NCI-H69 (cell line): ENCODE data around the gene ALDH16A1.
"Not testable (repeated sequence)": the region's sequence is repeated elsewhere in the genome, so short reads cannot be mapped to it uniquely, and the experiment has no call there.

Experiments used
- DNase-seq: peaks from one replicate; lab custom pipeline; 2025; lab: John Stamatoyannopoulos, UW

The ALDH16A1 gene

GRCh38 chr19:49465371-49465770 lies 12.3 kb downstream of the ALDH16A1 start:
- no peak for DNase-seq

- no peak for DNase-seq
Observed at GRCh38 chr19:49468199-49468598, 15.2 kb downstream of the ALDH16A1 start.

- peak; percentile 90 for DNase-seq
Observed at GRCh38 chr19:49468746-49469447, 15.9 kb downstream of the ALDH16A1 start.

- DNase-seq, result peak; percentile 29
Observed at GRCh38 chr19:49469828-49470614, 17.0 kb downstream of the ALDH16A1 start.

- no peak for DNase-seq
Observed at GRCh38 chr19:49470615-49470978, 17.6 kb downstream of the ALDH16A1 start.

- no peak for DNase-seq
Observed at GRCh38 chr19:49472936-49473335, 19.9 kb downstream of the ALDH16A1 start.

GRCh38 chr19:49473501-49473867 lies 20.5 kb downstream of the ALDH16A1 start:
- DNase-seq, result not testable (repeated sequence)

GRCh38 chr19:49473868-49474541 lies 21.0 kb downstream of the ALDH16A1 start, which contains the start of gene FLT3LG:
FLT3LG (plus strand) TSS chr19:49474215; CDS start chr19:49474640, 425 bp downstream.
- DNase-seq, result peak; percentile 83

GRCh38 chr19:49474542-49474924 lies 21.5 kb downstream of the ALDH16A1 start:
- no peak for DNase-seq

GRCh38 chr19:49475191-49475917 lies 22.3 kb downstream of the ALDH16A1 start:
- no peak for DNase-seq

GRCh38 chr19:49475995-49476880 lies 23.2 kb downstream of the ALDH16A1 start:
- peak; percentile 85 for DNase-seq

- no peak for DNase-seq
Observed at GRCh38 chr19:49479975-49480628, 27.1 kb downstream of the ALDH16A1 start.

GRCh38 chr19:49481020-49481683 lies 28.1 kb downstream of the ALDH16A1 start:
- DNase-seq, result no peak

GRCh38 chr19:49486232-49486631 lies 33.2 kb downstream of the ALDH16A1 start:
- DNase-seq, result no peak

GRCh38 chr19:49486710-49487276 lies 33.8 kb downstream of the ALDH16A1 start:
- DNase-seq, result no peak

- peak; percentile 100 for DNase-seq
Observed at GRCh38 chr19:49487277-49488045, 34.4 kb downstream of the ALDH16A1 start, which contains the start of gene RPL13A. RPL13A (plus strand) TSS chr19:49487608; CDS start chr19:49487630, 22 bp downstream.

GRCh38 chr19:49488046-49488862 lies 35.2 kb downstream of the ALDH16A1 start:
- DNase-seq, result peak; percentile 46
